IPS-18a (cell line): Measurements from ENCODE around the gene UMAD1.
A peak's percentile ranks its signal among the peaks of the same experiment; 100 is the strongest.

Source experiments
- H3K27ac ChIP-seq: one replicate; pipeline ENCODE4 v1.5.1; 2013; ENCODE audit warnings: low read length
- H3K27me3 ChIP-seq: one replicate; pipeline ENCODE4 v1.6.1; 2013; ENCODE audit warnings: mild to moderate bottlenecking, low read length; ENCODE audit not compliant: control insufficient read depth, insufficient read depth
- H3K36me3 ChIP-seq: one replicate; pipeline ENCODE4 v1.6.1; 2013; ENCODE audit warnings: low read depth, low read length; ENCODE audit not compliant: control insufficient read depth
- H3K4me1 ChIP-seq: one replicate; pipeline ENCODE4 v1.6.1; 2013; ENCODE audit warnings: low read depth, low read length; ENCODE audit not compliant: control insufficient read depth
- H3K4me3 ChIP-seq: one replicate; pipeline ENCODE4 v1.5.1; 2013; ENCODE audit warnings: low read length
- H3K9ac ChIP-seq: one replicate; pipeline ENCODE4 v1.6.1; 2013; ENCODE audit warnings: mild to moderate bottlenecking, low read length, moderate library complexity
- H3K9me3 ChIP-seq: one replicate; pipeline ENCODE4 v1.6.1; 2013; ENCODE audit warnings: low read depth, low read length; ENCODE audit not compliant: control insufficient read depth

The UMAD1 gene

GRCh38 chr7:7707246-7707645 is 66.7 kb downstream of the UMAD1 start:
- Histone ChIP-seq H3K27me3 (no peaks in the 10 kb centered on the region), H3K4me1 (peaks cover 35% of the 10 kb centered on the region), H3K27ac (no peak overlapping the region), H3K9me3 (no peaks in the 10 kb centered on the region), H3K4me3 (no peak overlapping the region), H3K36me3 (no peaks in the 10 kb centered on the region), H3K9ac (peak overlapping the region; percentile 11)

- Histone ChIP-seq H3K27ac (peak overlapping the region; percentile 27), H3K36me3 (no peaks in the 10 kb centered on the region), H3K4me1 (peaks cover 35% of the 10 kb centered on the region), H3K9me3 (no peaks in the 10 kb centered on the region), H3K4me3 (peak overlapping the region; percentile 28), H3K9ac (no peak overlapping the region), H3K27me3 (no peaks in the 10 kb centered on the region)
Observed at GRCh38 chr7:7707806-7708205, 67.3 kb downstream of the UMAD1 start.

DNA sequence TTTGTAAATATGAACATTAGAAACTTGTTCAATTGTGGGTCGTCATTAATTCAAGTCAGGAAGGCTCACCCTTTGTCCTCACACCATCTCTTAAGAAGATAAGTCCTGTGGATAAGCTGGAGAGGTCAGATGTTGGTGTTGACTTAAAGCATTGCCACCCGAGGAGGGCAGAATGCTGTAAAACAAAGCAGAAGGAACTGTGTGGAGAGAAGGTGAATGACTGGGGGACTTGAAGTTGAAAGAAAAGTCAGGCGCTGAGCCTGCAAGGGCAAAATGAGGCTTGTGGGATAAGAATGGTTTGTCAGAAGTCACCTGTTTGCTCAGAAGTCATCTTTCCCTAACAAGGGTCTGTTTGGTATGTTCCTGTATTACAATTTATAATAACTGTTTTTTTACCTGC is 68.7 kb downstream of the UMAD1 start:
- H3K9me3 ChIP-seq: no peaks in the 10 kb centered on the region
- no peak overlapping the region for H3K9ac ChIP-seq
- no peak overlapping the region for H3K4me3 ChIP-seq
- H3K36me3 ChIP-seq: no peaks in the 10 kb centered on the region
- H3K27ac ChIP-seq: no peak overlapping the region
- H3K4me1 ChIP-seq: peaks cover 35% of the 10 kb centered on the region
- no peaks in the 10 kb centered on the region for H3K27me3 ChIP-seq

DNA sequence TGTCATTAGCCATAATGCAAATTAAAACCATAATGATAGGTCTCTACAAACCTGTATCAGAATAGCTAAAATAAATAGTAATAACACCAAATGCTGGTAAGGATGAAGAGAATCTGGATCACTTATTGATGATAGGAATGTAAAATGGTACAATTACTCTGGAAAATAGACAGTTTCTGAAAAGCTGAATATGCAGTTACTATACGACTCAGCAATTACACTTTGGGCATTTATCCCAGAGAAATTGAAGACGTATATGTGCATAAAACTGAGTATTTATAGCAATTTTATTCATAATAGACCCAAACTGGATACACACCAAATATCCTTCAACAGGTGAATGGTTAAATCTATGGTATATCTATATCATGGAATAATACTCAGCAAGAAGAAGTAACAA is 69.9 kb downstream of the UMAD1 start:
- H3K9me3 ChIP-seq: no peaks in the 10 kb centered on the region
- no peak overlapping the region for H3K4me3 ChIP-seq
- peaks cover 35% of the 10 kb centered on the region for H3K4me1 ChIP-seq
- H3K27ac ChIP-seq: no peak overlapping the region
- no peaks in the 10 kb centered on the region for H3K27me3 ChIP-seq
- no peak overlapping the region for H3K9ac ChIP-seq
- H3K36me3 ChIP-seq: no peaks in the 10 kb centered on the region

GRCh38 chr7:7713730-7714129 is 73.2 kb downstream of the UMAD1 start:
- peaks cover 17% of the 10 kb centered on the region for H3K4me1 ChIP-seq
- no peaks in the 10 kb centered on the region for H3K36me3 ChIP-seq
- no peak overlapping the region for H3K9ac ChIP-seq

DNA sequence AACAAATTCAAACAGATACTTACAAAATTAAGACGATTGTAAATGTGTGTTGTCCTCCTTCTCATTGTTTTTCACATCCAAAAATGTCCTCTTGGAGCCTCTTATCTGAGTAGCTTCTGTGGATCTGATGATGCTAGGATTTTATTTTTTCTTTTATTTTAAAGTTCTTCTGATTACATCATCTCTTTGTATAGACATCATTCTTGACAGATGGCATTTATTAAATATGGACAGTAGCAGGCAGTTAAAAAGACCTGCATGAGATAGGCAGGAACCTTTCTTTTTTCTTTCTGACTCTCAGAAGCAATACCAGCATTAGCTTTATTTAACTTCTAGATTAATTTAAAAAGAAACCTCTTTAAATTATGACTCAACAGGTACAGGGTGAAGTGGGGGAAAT is 77.9 kb downstream of the UMAD1 start, which contains the start of gene RPA3:
Gene RPA3, minus strand, starts transcription at position 116 of the 400 bp plus-strand sequence. CDS start 78,189 bp downstream, outside the sequence.
- H3K36me3 ChIP-seq: no peaks in the 10 kb centered on the region
- H3K4me1 ChIP-seq: no peaks in the 10 kb centered on the region
- no peak within 1 kb of the TSS for H3K4me3 ChIP-seq
- H3K9me3 ChIP-seq: no peaks in the 10 kb centered on the region
- H3K27me3 ChIP-seq: no peaks in the 10 kb centered on the region
- H3K9ac ChIP-seq: no peak within 1 kb of the TSS
- H3K27ac ChIP-seq: no peak within 1 kb of the TSS

More at GRCh38 chr7:7713730-7714129, 73.2 kb downstream of the UMAD1 start:
- no peaks in the 10 kb centered on the region for H3K9me3 ChIP-seq
- no peaks in the 10 kb centered on the region for H3K27me3 ChIP-seq
- no peak overlapping the region for H3K27ac ChIP-seq
- no peak overlapping the region for H3K4me3 ChIP-seq

- Histone ChIP-seq H3K9me3 (no peaks in the 10 kb centered on the region), H3K4me1 (no peaks in the 10 kb centered on the region), H3K9ac (no peak overlapping the region), H3K36me3 (no peaks in the 10 kb centered on the region), H3K27me3 (no peaks in the 10 kb centered on the region), H3K4me3 (no peak overlapping the region), H3K27ac (no peak overlapping the region)
Observed at GRCh38 chr7:7719236-7719635, 78.7 kb downstream of the UMAD1 start.

GRCh38 chr7:7720193-7720592 is 79.6 kb downstream of the UMAD1 start:
- Histone ChIP-seq H3K9me3 (no peaks in the 10 kb centered on the region), H3K4me3 (no peak overlapping the region), H3K27ac (no peak overlapping the region)

GRCh38 chr7:7720750-7721621 is 80.4 kb downstream of the UMAD1 start:
- no peaks in the 10 kb centered on the region for H3K9me3 ChIP-seq
- H3K27me3 ChIP-seq: no peaks in the 10 kb centered on the region
- H3K4me1 ChIP-seq: no peaks in the 10 kb centered on the region
- no peak overlapping the region for H3K9ac ChIP-seq
- no peaks in the 10 kb centered on the region for H3K36me3 ChIP-seq
- H3K27ac ChIP-seq: no peak overlapping the region
- H3K4me3 ChIP-seq: no peak overlapping the region

More at GRCh38 chr7:7720193-7720592, 79.6 kb downstream of the UMAD1 start:
- Histone ChIP-seq H3K27me3 (no peaks in the 10 kb centered on the region), H3K9ac (no peak overlapping the region), H3K36me3 (no peaks in the 10 kb centered on the region), H3K4me1 (no peaks in the 10 kb centered on the region)

- H3K9me3 ChIP-seq: no peaks in the 10 kb centered on the region
- no peaks in the 10 kb centered on the region for H3K27me3 ChIP-seq
- H3K4me3 ChIP-seq: no peak overlapping the region
- H3K36me3 ChIP-seq: no peaks in the 10 kb centered on the region
- no peak overlapping the region for H3K9ac ChIP-seq
- peaks cover 3% of the 10 kb centered on the region for H3K4me1 ChIP-seq
- H3K27ac ChIP-seq: no peak overlapping the region
Observed at GRCh38 chr7:7731732-7732131, 91.2 kb downstream of the UMAD1 start.

DNA sequence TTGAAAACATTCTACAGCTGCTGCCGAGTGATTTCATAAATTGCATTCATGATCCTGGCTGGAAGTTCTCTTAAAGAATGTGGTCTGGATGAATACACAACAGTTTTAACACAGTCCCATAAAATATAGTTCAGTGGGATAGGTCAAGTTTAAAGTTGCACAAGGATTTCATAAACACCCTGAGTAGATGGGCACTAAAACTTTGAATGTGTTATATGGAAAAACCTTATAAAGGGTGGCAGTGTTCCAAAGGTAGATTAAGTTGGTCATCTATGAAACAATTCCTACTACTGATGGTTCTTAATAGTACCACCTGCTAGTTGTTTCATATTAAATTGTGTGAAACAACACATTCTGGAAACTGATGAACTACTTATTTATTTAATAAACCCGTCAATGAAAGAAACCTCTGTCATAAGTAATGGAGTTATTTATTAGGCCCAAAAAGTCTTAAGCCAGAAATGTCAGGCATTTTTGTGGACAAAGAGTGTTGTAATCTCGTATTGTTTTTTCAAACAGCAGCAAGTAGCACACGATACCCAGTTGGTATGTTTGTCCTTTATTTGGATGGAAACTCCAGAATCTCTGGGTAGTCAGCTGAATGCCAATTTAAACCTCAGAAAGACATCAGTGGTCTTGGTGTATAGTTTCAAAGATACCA is 92.2 kb downstream of the UMAD1 start:
- H3K27me3 ChIP-seq: no peaks in the 10 kb centered on the region
- peaks cover 8% of the 10 kb centered on the region for H3K4me1 ChIP-seq
- H3K27ac ChIP-seq: no peak overlapping the region
- H3K4me3 ChIP-seq: no peak overlapping the region
- H3K9ac ChIP-seq: no peak overlapping the region
- H3K36me3 ChIP-seq: no peaks in the 10 kb centered on the region
- H3K9me3 ChIP-seq: no peaks in the 10 kb centered on the region
